ENCODE results near the gene CWC27.

- no peak for TF ChIP-seq ZBTB8A (IDR thresholded peaks at IDR 0.05; ENCODE audit: partially characterized antibody)
- no peak for TF ChIP-seq EHMT2 (IDR thresholded peaks at IDR 0.05)
- no peak for TF ChIP-seq KDM4B (IDR thresholded peaks at IDR 0.05; ENCODE audit: borderline replicate concordance in 2 of 2, low read depth in 1 of 2)
- no peak for TF ChIP-seq SMC3 (conservative IDR thresholded peaks at IDR 0.05; ENCODE audit: insufficient read depth, low read depth, low read length)
- no peak for TF ChIP-seq ZNF354B (CRISPR knock-in tag; IDR thresholded peaks at IDR 0.05)
- TF ChIP-seq RNF219 (CRISPR knock-in tag; IDR thresholded peaks at IDR 0.05): no peak
Observed at GRCh38 chr5:64978546-64978945, 209.8 kb downstream of the CWC27 start.

All from K562 (cell line).